WTC11 (cell line): Measurements from ENCODE around the gene RPIA. TPM values are rescaled to one million over a fixed set of nuclear protein-coding genes. Genes with fewer than 3 reads are reported as not detected.

ENCODE experiments used
- ATAC-seq: fragments of 200-7000 bp; cut with Tn5 transposase; 2 replicates; pipeline ENCODE4 v1.10.0; 2021; ENCODE audit warnings: mild to moderate bottlenecking, moderate library complexity
- CTCF ChIA-PET: fragments of 300-600 bp; sonication (Branson Sonifier 250); formaldehyde crosslinking; loops from one replicate; lab custom pipeline; 2021; ENCODE audit warnings: antibody characterized with exemption; lab: Charles Lee
- POLR2A ChIA-PET: fragments of 350-600 bp; sonication (Branson Sonifier 250); formaldehyde crosslinking; loops from one replicate; lab custom pipeline; 2021; ENCODE audit warnings: antibody characterized with exemption; lab: Charles Lee
- DNase-seq: peaks from one replicate; pipeline ENCODE4 v3.0.0; 2021; ENCODE audit warnings: low spot score
- H3K27ac Mint-ChIP-seq: 2 replicates; pipeline ENCODE4 v1.8.0; 2021; ENCODE audit warnings: mixed read lengths
- H3K27me3 Mint-ChIP-seq: 2 replicates; pipeline ENCODE4 v1.8.0; 2021; ENCODE audit warnings: low read depth, mild to moderate bottlenecking, moderate library complexity, mixed read lengths
- H3K36me3 Mint-ChIP-seq: 2 replicates; pipeline ENCODE4 v1.8.0; 2021; ENCODE audit warnings: mixed read lengths
- H3K4me1 Mint-ChIP-seq: 2 replicates; pipeline ENCODE4 v1.8.0; 2022; ENCODE audit warnings: mixed read lengths
- H3K4me3 Mint-ChIP-seq: 2 replicates; pipeline ENCODE4 v1.8.0; 2021; ENCODE audit warnings: mild to moderate bottlenecking, moderate library complexity, mixed read lengths
- H3K9me3 Mint-ChIP-seq: 2 replicates; pipeline ENCODE4 v1.8.0; 2021; ENCODE audit warnings: mixed read lengths
- ATF2 ChIP-seq: sonication (generic); formaldehyde crosslinking; IDR thresholded peaks from 2 replicates; pipeline ENCODE4 v1.8.1; 2022; ENCODE audit warnings: low read depth, missing genetic modification reagents, borderline replicate concordance
- CREM ChIP-seq: sonication (generic); formaldehyde crosslinking; IDR thresholded peaks from 2 replicates; pipeline ENCODE4 v1.8.1; 2022; ENCODE audit warnings: mild to moderate bottlenecking, missing genetic modification reagents, moderate library complexity
- E2F5 ChIP-seq: sonication (generic); formaldehyde crosslinking; IDR thresholded peaks from 2 replicates; pipeline ENCODE4 v1.8.1; 2022; ENCODE audit warnings: mild to moderate bottlenecking, moderate library complexity, missing genetic modification reagents
- FOXJ3 ChIP-seq: sonication (generic); formaldehyde crosslinking; IDR thresholded peaks from 2 replicates; pipeline ENCODE4 v1.9.0; 2021; ENCODE audit warnings: missing genetic modification reagents, mild to moderate bottlenecking, borderline replicate concordance
- FOXK1 ChIP-seq: sonication (generic); formaldehyde crosslinking; IDR thresholded peaks from 2 replicates; pipeline ENCODE4 v1.8.0; 2022; ENCODE audit warnings: mild to moderate bottlenecking, moderate library complexity, missing genetic modification reagents
- GRHL2 ChIP-seq: fragments of 250-450 bp; sonication (Bioruptor Pico); IDR thresholded peaks from 2 replicates; pipeline ENCODE4 v1.8.0; 2022; ENCODE audit warnings: mild to moderate bottlenecking, moderate library complexity; ENCODE audit not compliant: insufficient replicate concordance, severe bottlenecking
- JUN ChIP-seq: sonication (generic); formaldehyde crosslinking; IDR thresholded peaks from 2 replicates; pipeline ENCODE4 v1.8.0; 2023; ENCODE audit warnings: mild to moderate bottlenecking, missing genetic modification reagents
- KAT7 ChIP-seq: sonication (generic); formaldehyde crosslinking; IDR thresholded peaks from 2 replicates; pipeline ENCODE4 v1.8.1; 2023; ENCODE audit warnings: missing genetic modification reagents, mild to moderate bottlenecking, borderline replicate concordance
- MYBL2 ChIP-seq: sonication (generic); formaldehyde crosslinking; IDR thresholded peaks from 2 replicates; pipeline ENCODE4 v1.8.1; 2023; ENCODE audit warnings: mild to moderate bottlenecking, moderate library complexity, missing genetic modification reagents
- NFATC4 ChIP-seq: fragments of 250-450 bp; sonication (Bioruptor Pico); IDR thresholded peaks from 2 replicates; pipeline ENCODE4 v1.9.0; 2021; ENCODE audit warnings: mild to moderate bottlenecking
- NR3C1 ChIP-seq: sonication (generic); formaldehyde crosslinking; conservative IDR thresholded peaks from 2 replicates; pipeline ENCODE4 v1.8.1; 2023; ENCODE audit warnings: low read depth, mild to moderate bottlenecking, missing genetic modification reagents
- PREB ChIP-seq: sonication (generic); formaldehyde crosslinking; IDR thresholded peaks from 2 replicates; pipeline ENCODE4 v1.8.1; 2022; ENCODE audit warnings: mild to moderate bottlenecking, missing genetic modification reagents, moderate library complexity, borderline replicate concordance
- SP1 ChIP-seq: sonication (generic); formaldehyde crosslinking; conservative IDR thresholded peaks from 2 replicates; pipeline ENCODE4 v1.8.1; 2022; ENCODE audit warnings: missing genetic modification reagents
- STAT6 ChIP-seq: sonication (generic); formaldehyde crosslinking; conservative IDR thresholded peaks from 2 replicates; pipeline ENCODE4 v1.8.1; 2023; ENCODE audit warnings: mild to moderate bottlenecking, low read depth, missing genetic modification reagents, moderate library complexity
- ZNF121 ChIP-seq: sonication (generic); formaldehyde crosslinking; IDR thresholded peaks from 2 replicates; pipeline ENCODE4 v1.8.0; 2023; ENCODE audit warnings: missing genetic modification reagents
- ZNF317 ChIP-seq: sonication (generic); formaldehyde crosslinking; IDR thresholded peaks from 2 replicates; pipeline ENCODE4 v1.8.1; 2023; ENCODE audit warnings: low read depth, mild to moderate bottlenecking, moderate library complexity, missing genetic modification reagents, borderline replicate concordance
- ZNF425 ChIP-seq: fragments of 250-450 bp; sonication (Bioruptor Pico); conservative IDR thresholded peaks from 2 replicates; pipeline ENCODE4 v1.9.0; 2021; ENCODE audit warnings: mild to moderate bottlenecking
- ZNF512 ChIP-seq: sonication (generic); formaldehyde crosslinking; IDR thresholded peaks from 2 replicates; pipeline ENCODE4 v1.8.1; 2022; ENCODE audit warnings: missing genetic modification reagents, borderline replicate concordance
- ZSCAN18 ChIP-seq: fragments of 250-450 bp; sonication (Bioruptor Pico); IDR thresholded peaks from 2 replicates; pipeline ENCODE4 v2.1.2; 2022; ENCODE audit warnings: mild to moderate bottlenecking, moderate library complexity
- total RNA-seq: library from RNA; stranded (reverse); gene quantifications from 3 replicates; pipeline ENCODE4 v1.2.3, GENCODE V29; 2021

Gene RPIA
- total RNA-seq, 1 experiment from 2014 or later: 23.4 TPM

- DNase-seq (peak; percentile 32), ATAC-seq (peak; percentile 15; the same call in 1 of the 2 replicates)
- ChIA-PET CTCF (interaction anchor here (1.4 kb wide), 1 partner anchor 67 kb away, joined by 5 read pairs; no protein-coding TSS in a partner anchor), POLR2A (no interaction called here)
- Mint-ChIP-seq H3K27ac (no peak overlapping the region), H3K36me3 (no peaks in the 10 kb centered on the region), H3K4me3 (peak overlapping the region; percentile 76), H3K27me3 (peaks cover 56% of the 10 kb centered on the region), H3K4me1 (peaks cover 4% of the 10 kb centered on the region), H3K9me3 (peaks cover 15% of the 10 kb centered on the region)
- 0 out of 2 replicates have a peak, but pooled peaks have one; percentile 33 for TF ChIP-seq PREB (CRISPR knock-in tag)
- 0 out of 2 replicates have a peak, but pooled peaks have one; percentile 59 for TF ChIP-seq JUN (CRISPR knock-in tag)
- no peak for TF ChIP-seq NFATC4 (CRISPR knock-in tag)
Observed at GRCh38 chr2:88764850-88765153, 73.3 kb downstream of the RPIA start.

- Mint-ChIP-seq H3K9me3 (peaks cover 11% of the 10 kb centered on the region), H3K36me3 (no peaks in the 10 kb centered on the region), H3K27me3 (peaks cover 52% of the 10 kb centered on the region), H3K4me1 (peaks cover 4% of the 10 kb centered on the region), H3K27ac (no peak overlapping the region), H3K4me3 (peak overlapping the region; percentile 76)
- CTCF ChIA-PET: interaction anchor here (1.4 kb wide), 1 partner anchor 66 kb away, joined by 5 read pairs; no protein-coding TSS in a partner anchor
- POLR2A ChIA-PET: no interaction called here
- ATAC-seq (peak; percentile 92), DNase-seq (peak; percentile 71)
- TF ChIP-seq ZNF512 (no peak), FOXJ3 (CRISPR knock-in tag) (no peak), MYBL2 (CRISPR knock-in tag) (peak; percentile 98), ZNF121 (CRISPR knock-in tag) (0 out of 2 replicates have a peak, but pooled peaks have one; percentile 4), NR3C1 (CRISPR knock-in tag) (no peak), STAT6 (CRISPR knock-in tag) (no peak), ZSCAN18 (CRISPR knock-in tag) (no peak), FOXK1 (CRISPR knock-in tag) (peak; percentile 73), SP1 (CRISPR knock-in tag) (peak; percentile 77), E2F5 (CRISPR knock-in tag) (peak; percentile 80; the same call in 1 of the 2 replicates), CREM (peak; percentile 58; the same call in 1 of the 2 replicates), KAT7 (CRISPR knock-in tag) (0 out of 2 replicates have a peak, but pooled peaks have one; percentile 55), ZNF317 (CRISPR knock-in tag) (peak; percentile 47; the same call in 1 of the 2 replicates), ZNF425 (no peak), ATF2 (CRISPR knock-in tag) (no peak), GRHL2 (CRISPR knock-in tag) (no peak)
Observed at GRCh38 chr2:88765154-88765888, 73.8 kb downstream of the RPIA start.
